HG02938 (cell line): Measurements from ENCODE around the gene RPL4.

ENCODE experiments used
- ATAC-seq: cut with Tn5 transposase; IDR thresholded peaks from one replicate; pipeline ENCODE4 v1.9.1; 2021; ENCODE audit warnings: mild to moderate bottlenecking, moderate library complexity; ENCODE audit not compliant: unreplicated experiment

The RPL4 gene

GRCh38 chr15:66459818-66460615 lies 44.6 kb downstream of the RPL4 start:
- ATAC-seq: no peak

GRCh38 chr15:66456211-66456610 lies 48.4 kb downstream of the RPL4 start:
- no peak for ATAC-seq

- ATAC-seq: no peak
Measured at GRCh38 chr15:66454143-66454542, 50.5 kb downstream of the RPL4 start.

GRCh38 chr15:66452971-66453580 lies 51.6 kb downstream of the RPL4 start:
- ATAC-seq: no peak

GRCh38 chr15:66452420-66452819 lies 52.2 kb downstream of the RPL4 start:
- no peak for ATAC-seq
